Measurements from ENCODE around the gene FALEC.
A peak's percentile ranks its signal among the peaks of the same experiment; 100 is the strongest.

FALEC gene

GRCh38 chr1:150515328-150516049 lies at the start of gene FALEC:
Gene FALEC, plus strand, starts transcription at chr1:150515752.
- TF ChIP-seq ZFX (IDR thresholded peaks at IDR 0.05; ENCODE audit: borderline replicate concordance) (no peak), CTCF (IDR thresholded peaks at IDR 0.05) (no peak)
- peak within 1 kb of the TSS; percentile 95 for H3K27ac ChIP-seq

GRCh38 chr1:150466964-150467363 lies 48.6 kb upstream of the FALEC start:
- no peak for TF ChIP-seq ZFX (IDR thresholded peaks at IDR 0.05; ENCODE audit: borderline replicate concordance)
- TF ChIP-seq CTCF (IDR thresholded peaks at IDR 0.05): no peak
- H3K27ac ChIP-seq: no peak overlapping the region

- H3K27ac ChIP-seq: 0 out of 2 replicates have a peak overlapping the region, but pooled peaks have one; percentile 2
- TF ChIP-seq CTCF (IDR thresholded peaks at IDR 0.05) (no peak), ZFX (IDR thresholded peaks at IDR 0.05; ENCODE audit: borderline replicate concordance) (no peak)
These were observed 46.3 kb upstream of the FALEC start for GRCh38 chr1:150469291-150469690.

GRCh38 chr1:150472601-150473200 lies 42.9 kb upstream of the FALEC start:
- H3K27ac ChIP-seq: no peak overlapping the region
- TF ChIP-seq ZFX (IDR thresholded peaks at IDR 0.05; ENCODE audit: borderline replicate concordance) (no peak), CTCF (IDR thresholded peaks at IDR 0.05) (no peak)

GRCh38 chr1:150473659-150474058 lies 41.9 kb upstream of the FALEC start:
- TF ChIP-seq CTCF (IDR thresholded peaks at IDR 0.05) (no peak), ZFX (IDR thresholded peaks at IDR 0.05; ENCODE audit: borderline replicate concordance) (no peak)
- no peak overlapping the region for H3K27ac ChIP-seq

GRCh38 chr1:150474869-150475268 lies 40.7 kb upstream of the FALEC start:
- TF ChIP-seq CTCF (IDR thresholded peaks at IDR 0.05): no peak
- no peak for TF ChIP-seq ZFX (IDR thresholded peaks at IDR 0.05; ENCODE audit: borderline replicate concordance)
- H3K27ac ChIP-seq: no peak overlapping the region

GRCh38 chr1:150476754-150477153 lies 38.8 kb upstream of the FALEC start:
- H3K27ac ChIP-seq: no peak overlapping the region
- TF ChIP-seq CTCF (IDR thresholded peaks at IDR 0.05) (no peak), ZFX (IDR thresholded peaks at IDR 0.05; ENCODE audit: borderline replicate concordance) (no peak)

Data from 22Rv1 (cell line).